Activated CD8-positive, alpha-beta T cell treated with anti-CD3 and anti-CD28 coated beads, Interleukin-2, amount 10 ng/mL, durations not matched to agents 7 days and 5 days (primary cell): Measurements from ENCODE around the gene TIGD7. TPM values are rescaled to one million over a fixed set of nuclear protein-coding genes. Genes with fewer than 3 reads are reported as not detected.

ENCODE experiments used
- ATAC-seq: fragments of 150-1000 bp; cut with Tn5 transposase; one replicate; pipeline ENCODE4 v1.10.0; 2021; ENCODE audit warnings: moderate library complexity
- CTCF ChIA-PET: fragments of 350-600 bp; sonication (Branson Sonifier 250); formaldehyde crosslinking; loops from one replicate; lab custom pipeline; 2021; ENCODE audit warnings: antibody characterized with exemption; lab: Charles Lee
- POLR2A ChIA-PET: fragments of 350-600 bp; sonication (Branson Sonifier 250); formaldehyde crosslinking; loops from one replicate; lab custom pipeline; 2021; ENCODE audit warnings: antibody characterized with exemption; lab: Charles Lee
- DNase-seq: peaks from one replicate; pipeline ENCODE4 v3.0.0-alpha.2; 2020
- H3K27ac Mint-ChIP-seq: one replicate; pipeline ENCODE4 v1.8.0; 2021; ENCODE audit warnings: mild to moderate bottlenecking, mixed read lengths
- H3K27me3 Mint-ChIP-seq: one replicate; pipeline ENCODE4 v1.8.0; 2021; ENCODE audit warnings: low read depth, mixed read lengths
- H3K36me3 Mint-ChIP-seq: one replicate; pipeline ENCODE4 v1.8.0; 2021; ENCODE audit warnings: low read depth, mixed read lengths
- H3K4me1 Mint-ChIP-seq: one replicate; pipeline ENCODE4 v1.8.0; 2021; ENCODE audit warnings: low read depth, mixed read lengths
- H3K4me3 Mint-ChIP-seq: one replicate; pipeline ENCODE4 v1.8.0; 2021; ENCODE audit warnings: mild to moderate bottlenecking, mixed read lengths
- H3K9me3 Mint-ChIP-seq: one replicate; pipeline ENCODE4 v1.8.0; 2022; ENCODE audit warnings: mixed read lengths; ENCODE audit not compliant: insufficient read depth
- total RNA-seq, 2 experiments: library from RNA; stranded (reverse); gene quantifications; one replicate each; pipeline ENCODE4 v1.2.3, GENCODE V29; 2021

The TIGD7 gene, protein sequence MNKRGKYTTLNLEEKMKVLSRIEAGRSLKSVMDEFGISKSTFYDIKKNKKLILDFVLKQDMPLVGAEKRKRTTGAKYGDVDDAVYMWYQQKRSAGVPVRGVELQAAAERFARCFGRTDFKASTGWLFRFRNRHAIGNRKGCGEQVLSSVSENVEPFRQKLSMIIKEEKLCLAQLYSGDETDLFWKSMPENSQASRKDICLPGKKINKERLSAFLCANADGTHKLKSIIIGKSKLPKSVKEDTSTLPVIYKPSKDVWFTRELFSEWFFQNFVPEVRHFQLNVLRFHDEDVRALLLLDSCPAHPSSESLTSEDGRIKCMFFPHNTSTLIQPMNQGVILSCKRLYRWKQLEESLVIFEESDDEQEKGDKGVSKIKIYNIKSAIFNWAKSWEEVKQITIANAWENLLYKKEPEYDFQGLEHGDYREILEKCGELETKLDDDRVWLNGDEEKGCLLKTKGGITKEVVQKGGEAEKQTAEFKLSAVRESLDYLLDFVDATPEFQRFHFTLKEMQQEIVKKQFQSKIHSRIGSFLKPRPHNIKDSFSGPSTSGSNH
- 1 to 10 TPM; 4.5 to 5.6 TPM for total RNA-seq

DNA sequence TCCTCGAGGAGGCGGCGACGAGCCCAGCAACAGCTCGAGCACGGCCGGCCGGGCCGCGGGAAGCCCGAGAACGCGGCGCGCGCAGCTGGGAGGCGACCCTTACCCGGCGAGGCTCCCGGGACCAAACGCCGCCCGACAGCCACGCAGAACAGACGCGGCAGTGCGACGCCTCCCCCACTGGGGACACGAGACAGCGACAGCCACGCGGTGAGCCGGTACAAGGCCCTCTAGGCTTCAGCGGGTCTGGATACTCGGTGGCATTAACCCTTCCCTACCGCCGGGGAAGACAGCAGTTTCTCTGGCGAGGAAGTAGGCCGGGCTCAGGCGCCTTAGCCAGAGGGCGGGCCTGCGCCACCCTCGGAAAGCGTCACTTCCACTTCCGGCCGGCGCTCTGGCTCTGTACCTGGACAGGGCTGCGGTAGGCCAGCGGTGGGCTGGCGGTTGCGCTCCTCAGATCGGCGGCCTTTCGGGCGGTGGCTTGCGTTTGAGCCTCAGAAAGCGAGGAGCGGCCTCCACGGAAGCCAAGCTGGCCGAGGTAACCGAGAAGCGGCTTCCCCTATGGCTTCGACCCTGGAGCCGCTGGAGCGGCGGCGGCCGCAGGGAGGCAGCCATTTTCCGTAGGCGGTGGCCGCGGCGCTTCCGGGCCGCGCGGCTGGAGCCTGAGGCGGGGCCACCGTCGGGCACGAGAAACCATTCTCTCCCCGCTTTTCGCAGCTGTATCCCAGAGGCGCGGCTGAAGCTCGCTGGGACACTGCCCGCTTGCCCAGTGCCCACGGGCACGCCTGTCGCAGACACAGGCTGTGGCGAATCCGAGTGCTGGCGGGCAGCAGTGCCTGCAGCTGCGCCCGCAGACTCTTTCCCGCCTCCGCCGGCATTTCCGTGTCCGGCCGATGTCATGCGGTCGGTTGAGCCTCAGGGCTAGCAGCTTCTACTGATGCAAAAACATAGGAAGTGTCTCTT lies at the start of gene TIGD7, which contains the start of gene ZNF75A:
TIGD7 (minus strand) TSS at position 322 of the 960 bp plus-strand sequence. CDS start 4,816 bp downstream, outside the sequence.
ZNF75A (plus strand) TSS at position 389 of the 960 bp plus-strand sequence. CDS start 2,932 bp downstream, outside the sequence.
- H3K4me3 Mint-ChIP-seq, result peak within 1 kb of the TSS; percentile 73
- H3K27me3 Mint-ChIP-seq, result no peaks in the 10 kb centered on the region
- DNase-seq (peak; percentile 89), ATAC-seq (peak; percentile 97)
- peaks cover 78% of the 10 kb centered on the region for H3K36me3 Mint-ChIP-seq
- peaks cover 52% of the 10 kb centered on the region for H3K9me3 Mint-ChIP-seq
- H3K27ac Mint-ChIP-seq, result peak within 1 kb of the TSS; percentile 89
- H3K4me1 Mint-ChIP-seq, result peaks cover 22% of the 10 kb centered on the region
- CTCF ChIA-PET, result interaction anchor here (0.8 to 2.1 kb wide), 5 partner anchors 22 to 156 kb away, joined by 3 to 6 read pairs (median 5); partner anchors contain the start of genes ZNF174 and ZSCAN32
- POLR2A ChIA-PET, result interaction anchor here (0.6 to 1.8 kb wide), 18 partner anchors 10 to 175 kb away, joined by 3 to 9 read pairs (median 5); partner anchors contain the start of genes ZNF174, ZNF263 and ZSCAN32

DNA sequence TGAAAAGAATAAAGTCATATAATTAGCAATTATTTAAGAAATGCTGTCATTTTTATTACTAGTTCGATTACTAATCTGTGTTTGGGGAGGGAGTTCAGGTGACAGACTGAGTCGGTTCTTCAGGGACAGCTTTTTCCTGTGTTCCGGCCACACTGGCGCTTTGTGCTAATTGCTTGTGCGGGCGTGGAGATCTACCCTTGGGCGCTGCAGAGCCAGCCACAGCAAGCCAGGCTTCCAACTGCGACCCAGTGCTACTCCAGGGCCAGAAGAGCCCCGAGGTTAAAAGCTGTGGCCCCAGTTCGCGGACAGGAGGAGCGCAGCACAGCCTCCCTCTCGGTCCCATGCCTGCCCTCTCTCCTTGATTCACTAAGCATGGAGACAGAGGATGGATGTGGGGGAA lies 43.9 kb upstream of the TIGD7 start:
- Mint-ChIP-seq H3K27me3 (peaks cover 1% of the 10 kb centered on the region), H3K27ac (no peak overlapping the region), H3K36me3 (no peaks in the 10 kb centered on the region), H3K4me1 (peaks cover 5% of the 10 kb centered on the region), H3K9me3 (peaks cover under 1% of the 10 kb centered on the region), H3K4me3 (no peak overlapping the region)
- ChIA-PET POLR2A (no interaction called here), CTCF (no interaction called here)
- DNase-seq (no peak), ATAC-seq (no peak)

DNA sequence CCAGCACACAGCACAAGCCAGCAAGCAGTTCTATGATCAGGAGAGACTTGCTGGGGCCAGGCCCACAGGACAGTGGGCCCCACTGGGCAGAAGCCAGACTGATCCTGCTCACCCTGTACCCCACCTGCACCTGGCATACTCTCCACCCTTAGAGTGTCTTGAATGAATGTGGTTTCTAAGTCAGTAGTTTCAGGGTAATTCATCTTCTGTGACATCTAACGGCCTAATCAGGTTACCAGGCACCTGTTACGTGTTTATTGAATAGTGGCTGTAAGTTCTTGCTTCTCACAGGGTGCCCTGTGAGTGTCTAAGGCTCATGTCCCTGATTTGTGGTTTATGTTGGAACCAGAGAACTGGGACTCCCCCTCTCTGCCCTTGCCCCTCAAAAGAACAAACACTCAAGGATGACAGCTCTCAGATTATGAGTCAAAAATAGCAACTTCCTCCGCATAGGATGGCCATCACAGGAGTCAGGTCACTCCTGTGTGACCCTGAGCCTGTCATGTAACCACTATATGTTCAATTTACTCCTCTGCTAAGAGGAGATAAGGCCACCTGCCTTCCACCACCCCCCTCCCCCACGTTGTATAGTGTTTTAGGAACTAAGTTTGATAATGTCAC lies 43.4 kb upstream of the TIGD7 start:
- DNase-seq (no peak), ATAC-seq (no peak)
- H3K9me3 Mint-ChIP-seq, result no peaks in the 10 kb centered on the region
- POLR2A ChIA-PET, result no interaction called here
- H3K27ac Mint-ChIP-seq, result no peak overlapping the region
- H3K27me3 Mint-ChIP-seq, result no peaks in the 10 kb centered on the region
- H3K4me3 Mint-ChIP-seq, result no peak overlapping the region
- CTCF ChIA-PET, result no interaction called here
- no peaks in the 10 kb centered on the region for H3K36me3 Mint-ChIP-seq
- H3K4me1 Mint-ChIP-seq, result peaks cover 2% of the 10 kb centered on the region

DNA sequence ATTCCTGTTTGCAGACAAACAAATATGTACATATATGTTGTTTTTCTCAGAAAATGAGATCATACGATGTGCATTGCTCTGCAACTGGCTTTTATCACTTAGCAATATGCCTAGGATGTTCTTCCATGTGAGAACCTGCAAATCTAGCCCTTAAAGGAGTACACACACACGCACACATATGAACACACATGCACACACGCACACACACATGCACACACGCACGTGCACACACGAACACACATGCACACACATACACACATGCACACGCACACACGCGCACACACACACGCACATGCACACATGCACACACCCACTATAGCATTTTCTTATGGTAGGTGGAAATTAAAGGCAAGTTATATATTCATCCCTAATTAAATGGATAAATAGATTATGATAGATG lies 42.4 kb upstream of the TIGD7 start:
- DNase-seq, result no peak
- POLR2A ChIA-PET, result no interaction called here
- Mint-ChIP-seq H3K27ac (no peak overlapping the region), H3K4me3 (no peak overlapping the region), H3K27me3 (no peaks in the 10 kb centered on the region), H3K36me3 (peaks cover 2% of the 10 kb centered on the region), H3K9me3 (peaks cover 3% of the 10 kb centered on the region), H3K4me1 (no peaks in the 10 kb centered on the region)
- CTCF ChIA-PET, result no interaction called here
- no peak for ATAC-seq

DNA sequence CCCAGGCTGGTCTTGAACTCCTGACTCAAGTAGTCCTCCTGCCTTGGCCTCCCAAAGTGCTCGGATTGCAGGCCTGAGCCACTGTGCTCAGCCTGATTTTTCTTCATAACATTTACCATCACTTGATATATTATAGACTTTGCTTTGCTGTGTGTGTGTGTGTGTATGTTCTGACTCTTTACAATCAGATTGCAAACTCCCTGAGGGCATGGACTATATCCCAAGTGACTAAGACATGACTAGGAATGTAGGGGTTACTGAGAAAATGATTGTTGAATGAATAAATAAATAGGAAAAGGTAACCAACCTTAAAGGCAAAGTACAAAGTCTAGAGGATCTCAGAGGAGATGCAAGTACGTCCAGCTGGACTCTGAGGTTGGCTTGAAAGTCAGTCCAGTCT lies 40.8 kb upstream of the TIGD7 start:
- no peak overlapping the region for H3K27ac Mint-ChIP-seq
- H3K4me1 Mint-ChIP-seq, result no peaks in the 10 kb centered on the region
- DNase-seq (no peak), ATAC-seq (no peak)
- ChIA-PET POLR2A (interaction anchor here (1.1 kb wide), 1 partner anchor 9 kb away, joined by 3 read pairs; no protein-coding TSS in a partner anchor), CTCF (no interaction called here)
- no peaks in the 10 kb centered on the region for H3K27me3 Mint-ChIP-seq
- peaks cover 8% of the 10 kb centered on the region for H3K9me3 Mint-ChIP-seq
- peaks cover 2% of the 10 kb centered on the region for H3K36me3 Mint-ChIP-seq
- H3K4me3 Mint-ChIP-seq, result no peak overlapping the region

DNA sequence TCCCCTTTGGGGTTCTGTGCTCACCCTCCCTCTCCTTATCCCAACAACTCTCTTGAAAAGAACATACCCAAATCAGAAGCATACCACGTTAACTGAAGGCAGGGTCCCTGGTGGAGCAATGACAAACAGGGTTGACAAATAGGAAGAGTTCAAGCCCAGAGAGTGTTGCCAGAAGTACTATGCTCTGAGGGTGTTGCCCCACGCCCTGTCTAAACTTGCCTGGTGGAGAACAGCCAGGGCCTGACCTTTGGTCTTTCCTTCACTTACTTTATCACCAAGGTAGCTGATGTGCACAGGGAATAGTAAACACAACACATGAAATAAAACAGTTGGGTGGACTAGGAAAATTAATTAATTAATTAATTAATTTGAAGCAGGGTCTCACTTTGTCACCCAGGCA lies 23.4 kb upstream of the TIGD7 start:
- DNase-seq (no peak), ATAC-seq (no peak)
- POLR2A ChIA-PET, result no interaction called here
- no peak overlapping the region for H3K4me3 Mint-ChIP-seq
- H3K9me3 Mint-ChIP-seq, result peaks cover 14% of the 10 kb centered on the region
- CTCF ChIA-PET, result no interaction called here
- H3K36me3 Mint-ChIP-seq, result no peaks in the 10 kb centered on the region
- H3K27me3 Mint-ChIP-seq, result no peaks in the 10 kb centered on the region
- no peak overlapping the region for H3K27ac Mint-ChIP-seq
- H3K4me1 Mint-ChIP-seq, result no peaks in the 10 kb centered on the region

DNA sequence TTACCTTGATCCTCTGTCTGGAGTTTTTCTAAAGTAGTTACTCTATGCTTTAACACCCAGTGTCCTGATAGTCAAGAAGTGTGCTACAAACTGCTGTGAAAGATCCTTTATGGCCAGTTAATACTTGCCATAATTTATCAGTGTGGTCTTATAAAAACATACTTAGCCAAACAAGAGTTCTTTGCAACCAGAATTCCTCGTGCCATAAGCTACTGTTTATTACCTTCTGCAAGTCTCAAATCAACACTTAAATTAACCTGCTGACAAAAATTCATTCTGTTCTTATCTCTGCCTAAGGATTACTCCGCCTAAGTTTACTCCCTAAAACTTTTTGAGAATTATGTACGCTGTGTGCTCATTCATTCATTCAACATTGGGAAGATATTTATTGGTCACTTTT lies 22.9 kb upstream of the TIGD7 start:
- ChIA-PET CTCF (no interaction called here), POLR2A (no interaction called here)
- no peaks in the 10 kb centered on the region for H3K36me3 Mint-ChIP-seq
- H3K9me3 Mint-ChIP-seq, result peaks cover 12% of the 10 kb centered on the region
- ATAC-seq, result no peak
- no peak for DNase-seq
- H3K27ac Mint-ChIP-seq, result no peak overlapping the region
- no peaks in the 10 kb centered on the region for H3K4me1 Mint-ChIP-seq
- H3K27me3 Mint-ChIP-seq, result no peaks in the 10 kb centered on the region
- no peak overlapping the region for H3K4me3 Mint-ChIP-seq

DNA sequence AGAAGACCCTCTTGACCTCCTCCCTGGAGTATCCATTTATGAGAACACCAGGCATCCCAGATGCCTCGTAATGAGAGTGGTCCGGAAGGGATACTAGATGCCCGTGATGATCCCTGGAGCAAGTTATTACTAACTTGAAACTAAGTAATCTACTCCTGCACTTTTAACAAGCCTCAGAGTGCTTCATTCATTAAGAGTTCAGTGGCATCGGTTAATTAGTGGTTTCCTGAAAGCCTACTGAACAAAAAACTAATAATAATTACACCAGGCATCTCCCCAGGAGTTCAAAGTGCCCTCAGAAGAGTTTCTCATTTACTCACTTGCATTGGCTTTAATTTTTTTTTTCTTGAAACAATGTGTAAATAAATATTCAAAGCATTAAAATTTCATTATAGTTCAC lies 22.3 kb upstream of the TIGD7 start:
- DNase-seq (no peak), ATAC-seq (no peak)
- Mint-ChIP-seq H3K27me3 (no peaks in the 10 kb centered on the region), H3K36me3 (no peaks in the 10 kb centered on the region), H3K9me3 (peaks cover 11% of the 10 kb centered on the region), H3K4me3 (no peak overlapping the region), H3K4me1 (no peaks in the 10 kb centered on the region), H3K27ac (no peak overlapping the region)
- ChIA-PET POLR2A (no interaction called here), CTCF (no interaction called here)

DNA sequence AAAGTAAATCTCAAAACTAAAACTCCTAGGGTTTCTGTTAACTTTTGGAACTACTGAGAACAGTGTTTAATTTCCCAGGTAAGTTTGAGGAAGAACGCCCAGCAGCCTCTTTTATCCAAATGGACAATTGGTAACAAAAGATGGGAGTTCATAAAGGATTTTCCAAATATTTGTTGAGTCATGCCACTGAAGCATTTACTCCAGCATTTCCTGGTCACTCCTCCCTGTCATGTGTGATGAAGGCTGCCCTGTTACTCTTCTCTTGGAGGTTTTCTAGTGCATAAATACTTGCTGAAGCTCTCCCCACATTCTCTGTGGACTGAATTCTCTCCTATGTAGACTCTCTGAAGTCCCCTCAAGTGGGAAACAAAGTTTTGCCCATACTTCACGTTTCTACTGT lies 16.6 kb upstream of the TIGD7 start:
- Mint-ChIP-seq H3K27ac (no peak overlapping the region), H3K27me3 (no peaks in the 10 kb centered on the region), H3K36me3 (peaks cover 24% of the 10 kb centered on the region), H3K4me1 (no peaks in the 10 kb centered on the region), H3K9me3 (peaks cover 46% of the 10 kb centered on the region), H3K4me3 (no peak overlapping the region)
- ATAC-seq, result no peak
- DNase-seq, result no peak
- ChIA-PET CTCF (no interaction called here), POLR2A (interaction anchor here (0.6 kb wide), 1 partner anchor 755 kb away, joined by 4 read pairs; no protein-coding TSS in a partner anchor)

DNA sequence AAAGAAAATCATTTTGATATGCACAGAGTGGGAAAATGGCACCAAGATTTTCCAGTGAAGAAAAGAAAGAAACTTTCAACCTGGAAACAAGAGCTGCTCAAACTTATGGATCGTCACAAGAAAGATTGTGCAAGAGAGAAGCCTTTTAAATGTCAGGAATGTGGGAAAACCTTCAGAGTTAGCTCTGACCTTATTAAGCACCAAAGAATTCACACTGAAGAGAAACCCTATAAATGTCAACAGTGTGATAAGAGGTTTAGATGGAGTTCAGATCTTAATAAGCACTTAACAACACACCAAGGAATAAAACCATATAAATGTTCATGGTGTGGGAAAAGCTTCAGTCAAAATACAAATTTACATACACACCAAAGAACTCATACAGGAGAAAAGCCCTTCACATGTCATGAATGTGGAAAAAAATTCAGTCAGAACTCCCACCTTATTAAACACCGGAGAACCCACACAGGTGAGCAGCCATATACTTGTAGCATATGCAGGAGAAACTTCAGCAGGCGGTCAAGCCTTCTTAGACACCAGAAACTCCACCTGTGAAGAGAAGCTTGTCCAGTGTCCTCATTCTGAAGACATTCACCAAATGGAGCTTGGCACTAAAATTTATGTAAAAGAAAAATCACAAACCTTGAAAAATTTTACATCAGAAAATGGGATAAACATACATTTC lies 12.2 kb upstream of the TIGD7 start:
- POLR2A ChIA-PET, result interaction anchor here (0.6 to 1.2 kb wide), 3 partner anchors 12 to 48 kb away, joined by 3 read pairs; partner anchors contain the start of genes TIGD7 and ZNF75A
- CTCF ChIA-PET, result no interaction called here
- H3K4me3 Mint-ChIP-seq, result no peak overlapping the region

DNA sequence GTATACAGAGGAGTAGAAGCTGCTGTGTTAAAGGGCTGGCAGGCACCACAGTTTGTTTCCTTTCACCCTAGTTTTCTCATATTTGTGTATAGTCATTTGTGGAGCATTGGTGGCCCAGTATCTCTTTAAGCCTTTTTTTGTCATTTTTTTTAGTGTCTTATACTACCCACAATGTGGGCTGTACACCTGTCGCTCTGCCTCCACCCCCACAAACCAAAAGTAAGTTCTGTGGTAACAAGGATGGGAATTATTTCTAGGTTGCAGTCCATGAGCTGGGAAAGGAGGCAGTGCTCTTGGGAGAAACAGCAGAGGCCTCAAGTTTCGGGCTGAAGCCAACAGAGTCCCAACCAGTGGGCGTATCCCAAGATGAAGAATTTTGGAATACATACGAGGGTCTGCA lies 6.3 kb upstream of the TIGD7 start:
- peaks cover 5% of the 10 kb centered on the region for H3K4me1 Mint-ChIP-seq
- DNase-seq (no peak), ATAC-seq (no peak)
- no peak overlapping the region for H3K27ac Mint-ChIP-seq
- H3K27me3 Mint-ChIP-seq, result no peaks in the 10 kb centered on the region
- peaks cover 93% of the 10 kb centered on the region for H3K36me3 Mint-ChIP-seq
- ChIA-PET CTCF (no interaction called here), POLR2A (no interaction called here)
- no peak overlapping the region for H3K4me3 Mint-ChIP-seq
- peaks cover 66% of the 10 kb centered on the region for H3K9me3 Mint-ChIP-seq

More for the DNA sequence above, 12.2 kb upstream of the TIGD7 start:
- Mint-ChIP-seq H3K27ac (no peak overlapping the region), H3K9me3 (peaks cover 83% of the 10 kb centered on the region), H3K4me1 (no peaks in the 10 kb centered on the region), H3K27me3 (no peaks in the 10 kb centered on the region), H3K36me3 (peaks cover 62% of the 10 kb centered on the region)
- DNase-seq, result no peak
- ATAC-seq, result no peak
